Astrocyte (in vitro differentiated cells and primary cell): ENCODE data around the gene MAP3K20. TPM values are rescaled to one million over a fixed set of nuclear protein-coding genes. Genes with fewer than 3 reads are reported as not detected.
A peak's percentile ranks its signal among the peaks of the same experiment; 100 is the strongest.

Experiments used
- DNase-seq: peaks from one replicate; pipeline ENCODE4 v3.0.0-alpha.2; 2010; ENCODE audit warnings: low read depth
- FAIRE-seq: peaks from 2 replicates; lab custom pipeline; 2011; peaks lifted over from hg19 to GRCh38; lab: Jason Lieb, UNC
- H2AFZ ChIP-seq: 2 replicates; pipeline ENCODE4 v1.6.0; 2012; ENCODE audit warnings: low read depth, low read length, inconsistent platforms
- H3K27ac ChIP-seq: 2 replicates; pipeline ENCODE4 v1.5.1; 2011; ENCODE audit warnings: low read depth, low read length, inconsistent platforms
- H3K27me3 ChIP-seq: 2 replicates; pipeline ENCODE4 v1.6.0; 2011; ENCODE audit warnings: low read length, inconsistent platforms; ENCODE audit not compliant: insufficient read depth
- H3K36me3 ChIP-seq: 2 replicates; pipeline ENCODE4 v1.5.1; 2011; ENCODE audit warnings: low read length, inconsistent platforms; ENCODE audit not compliant: insufficient read depth
- H3K4me1 ChIP-seq: 2 replicates; pipeline ENCODE4 v1.5.1; 2011; ENCODE audit warnings: low read length, inconsistent platforms; ENCODE audit not compliant: insufficient read depth
- H3K4me2 ChIP-seq: 2 replicates; pipeline ENCODE4 v1.6.0; 2012; ENCODE audit warnings: low read length, inconsistent platforms
- H3K4me3 ChIP-seq: 2 replicates; pipeline ENCODE4 v1.5.1; 2011; ENCODE audit warnings: low read depth, mild to moderate bottlenecking, low read length, inconsistent platforms; ENCODE audit not compliant: insufficient read depth
- H3K79me2 ChIP-seq: 2 replicates; pipeline ENCODE4 v1.6.0; 2012; ENCODE audit warnings: mild to moderate bottlenecking, low read length, inconsistent platforms; ENCODE audit not compliant: insufficient read depth
- H3K9ac ChIP-seq: 2 replicates; pipeline ENCODE4 v1.6.0; 2012; ENCODE audit warnings: mild to moderate bottlenecking, low read length, inconsistent platforms
- H3K9me3 ChIP-seq: 2 replicates; pipeline ENCODE4 v1.5.1; 2012; ENCODE audit warnings: low read depth, mild to moderate bottlenecking, low read length, inconsistent platforms; ENCODE audit not compliant: insufficient read depth
- H4K20me1 ChIP-seq: 2 replicates; pipeline ENCODE4 v1.6.0; 2012; ENCODE audit warnings: low read length, inconsistent platforms; ENCODE audit not compliant: insufficient read depth
- H3K27ac Mint-ChIP-seq: one replicate; pipeline ENCODE4 v1.8.0; 2021; ENCODE audit warnings: mild to moderate bottlenecking, mixed read lengths; ENCODE audit not compliant: unreplicated experiment
- H3K27me3 Mint-ChIP-seq: one replicate; pipeline ENCODE4 v1.8.0; 2021; ENCODE audit warnings: low read depth, mixed read lengths; ENCODE audit not compliant: unreplicated experiment
- H3K36me3 Mint-ChIP-seq: one replicate; pipeline ENCODE4 v1.8.0; 2021; ENCODE audit warnings: low read depth, mixed read lengths; ENCODE audit not compliant: unreplicated experiment
- H3K4me1 Mint-ChIP-seq: one replicate; pipeline ENCODE4 v1.8.0; 2021; ENCODE audit warnings: low read depth, mixed read lengths; ENCODE audit not compliant: unreplicated experiment
- H3K4me3 Mint-ChIP-seq: one replicate; pipeline ENCODE4 v1.8.0; 2021; ENCODE audit warnings: mild to moderate bottlenecking, moderate library complexity, mixed read lengths; ENCODE audit not compliant: unreplicated experiment
- H3K9me3 Mint-ChIP-seq: one replicate; pipeline ENCODE4 v1.8.0; 2021; ENCODE audit warnings: mild to moderate bottlenecking, mixed read lengths; ENCODE audit not compliant: unreplicated experiment
- CTCF ChIP-seq: IDR thresholded peaks from 2 replicates; pipeline ENCODE4 v1.5.1; 2011; ENCODE audit warnings: low read depth, mild to moderate bottlenecking, inconsistent platforms, low read length, moderate library complexity; ENCODE audit not compliant: insufficient read depth
- EZH2 ChIP-seq: IDR thresholded peaks from 2 replicates; pipeline ENCODE4 v1.6.1; 2012; ENCODE audit warnings: mild to moderate bottlenecking, low read length, inconsistent platforms; ENCODE audit not compliant: insufficient read depth
- total RNA-seq: library from RNA; stranded (reverse); gene quantifications from 2 replicates; pipeline ENCODE4 v1.2.1, GENCODE V29; 2021

The MAP3K20 gene
- total RNA-seq, 1 donor from 2014 or later: 42.4 TPM

DNA sequence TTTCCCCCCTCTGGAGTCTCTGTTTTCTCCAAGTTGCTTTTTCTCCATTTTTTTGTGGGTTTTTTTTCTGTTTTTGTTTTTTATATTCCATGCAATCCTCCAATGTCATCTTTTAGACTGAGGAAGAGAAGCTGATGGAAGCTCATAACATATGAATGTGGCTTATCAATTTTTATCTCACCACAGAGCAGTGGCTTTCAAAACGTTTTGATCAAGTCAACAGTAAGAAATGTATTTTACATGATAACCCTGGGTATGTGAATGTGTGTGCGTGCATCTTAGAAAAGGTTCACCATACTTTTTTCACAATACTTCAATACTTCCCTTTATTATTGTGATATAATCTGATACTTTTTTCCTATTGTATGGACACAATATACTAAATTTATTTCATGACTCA is 214.4 kb downstream of the MAP3K20 start:
- Histone ChIP-seq H3K9me3 (no peaks in the 10 kb centered on the region), H2AFZ (no peak overlapping the region), H3K4me2 (no peak overlapping the region), H3K79me2 (no peaks in the 10 kb centered on the region), H3K27me3 (no peaks in the 10 kb centered on the region), H3K9ac (peak overlapping the region; percentile 56), H3K4me1 (peaks cover 3% of the 10 kb centered on the region), H3K36me3 (no peaks in the 10 kb centered on the region), H3K27ac (peak overlapping the region; percentile 65), H4K20me1 (no peaks in the 10 kb centered on the region), H3K4me3 (no peak overlapping the region)
- DNase-seq: peak; percentile 61
- H3K9me3 Mint-ChIP-seq: peaks cover 3% of the 10 kb centered on the region
- H3K4me1 Mint-ChIP-seq: no peaks in the 10 kb centered on the region
- H3K27me3 Mint-ChIP-seq: no peaks in the 10 kb centered on the region
- no peak overlapping the region for H3K27ac Mint-ChIP-seq
- no peaks in the 10 kb centered on the region for H3K36me3 Mint-ChIP-seq
- no peak for TF ChIP-seq EZH2
- TF ChIP-seq CTCF: no peak
- H3K4me3 Mint-ChIP-seq: no peak overlapping the region
- peak; percentile 5 for FAIRE-seq

DNA sequence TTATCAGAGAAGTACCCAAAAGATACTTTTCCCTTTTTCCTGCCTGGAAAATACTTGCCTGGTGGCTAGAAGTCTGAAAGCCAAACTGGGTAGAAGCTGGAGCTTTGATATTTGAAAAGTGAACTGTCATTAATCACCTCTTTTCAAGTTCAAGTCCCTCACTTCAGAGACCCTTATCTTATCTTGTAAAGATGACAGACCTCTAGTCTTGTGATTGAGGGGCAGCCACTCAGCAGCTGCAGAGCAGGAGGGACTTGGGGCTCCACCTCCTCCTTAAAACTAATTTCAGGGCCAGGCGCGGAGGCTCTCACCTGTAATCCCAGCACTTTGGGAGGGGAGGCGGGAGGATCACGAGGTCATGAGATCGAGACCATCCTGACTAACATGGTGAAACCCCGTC is 214.9 kb downstream of the MAP3K20 start:
- Histone ChIP-seq H3K36me3 (no peaks in the 10 kb centered on the region), H3K4me3 (no peak overlapping the region), H4K20me1 (no peaks in the 10 kb centered on the region), H3K4me2 (no peak overlapping the region), H2AFZ (no peak overlapping the region), H3K4me1 (peaks cover 3% of the 10 kb centered on the region), H3K9ac (peak overlapping the region; percentile 56), H3K79me2 (no peaks in the 10 kb centered on the region), H3K9me3 (no peaks in the 10 kb centered on the region), H3K27ac (peak overlapping the region; percentile 65), H3K27me3 (no peaks in the 10 kb centered on the region)
- TF ChIP-seq EZH2 (no peak), CTCF (no peak)
- Mint-ChIP-seq H3K27me3 (no peaks in the 10 kb centered on the region), H3K4me1 (no peaks in the 10 kb centered on the region), H3K36me3 (no peaks in the 10 kb centered on the region), H3K27ac (no peak overlapping the region), H3K9me3 (peaks cover 3% of the 10 kb centered on the region), H3K4me3 (no peak overlapping the region)
- no peak for DNase-seq
- FAIRE-seq: no peak

- no peak for FAIRE-seq
- H3K9me3 ChIP-seq: no peaks in the 10 kb centered on the region
Observed at GRCh38 chr2:173291412-173291811, 215.8 kb downstream of the MAP3K20 start.

More at GRCh38 chr2:173291412-173291811, 215.8 kb downstream of the MAP3K20 start:
- Mint-ChIP-seq H3K4me3 (no peak overlapping the region), H3K27me3 (no peaks in the 10 kb centered on the region), H3K27ac (no peak overlapping the region), H3K4me1 (no peaks in the 10 kb centered on the region), H3K9me3 (peaks cover 3% of the 10 kb centered on the region), H3K36me3 (no peaks in the 10 kb centered on the region)
- Histone ChIP-seq H2AFZ (no peak overlapping the region), H4K20me1 (no peaks in the 10 kb centered on the region), H3K27ac (no peak overlapping the region), H3K4me1 (peaks cover 3% of the 10 kb centered on the region), H3K27me3 (no peaks in the 10 kb centered on the region), H3K4me2 (no peak overlapping the region), H3K36me3 (no peaks in the 10 kb centered on the region), H3K4me3 (no peak overlapping the region), H3K9ac (no peak overlapping the region), H3K79me2 (no peaks in the 10 kb centered on the region)
- TF ChIP-seq CTCF (no peak), EZH2 (no peak)
- DNase-seq: no peak
